Hepatocyte (in vitro differentiated cells): ENCODE measurements around the gene CDC37L1. TPM values are rescaled to one million over a fixed set of nuclear protein-coding genes. Genes with fewer than 3 reads are reported as not detected.
"Not testable (repeated sequence)": the region's sequence is repeated elsewhere in the genome, so short reads cannot be mapped to it uniquely, and the experiment has no call there.

Experiments used
- DNase-seq: peaks from one replicate; pipeline ENCODE4 v3.0.0-alpha.2; 2016; ENCODE audit warnings: low spot score
- H2AFZ ChIP-seq: fragments of 200-600 bp; sonication (generic); 2 replicates; pipeline ENCODE4 v1.6.0; 2016; ENCODE audit warnings: antibody characterized with exemption, mild to moderate bottlenecking
- H3K27ac ChIP-seq: fragments of 200-600 bp; sonication (generic); 2 replicates; pipeline ENCODE4 v1.5.1; 2016; ENCODE audit warnings: mild to moderate bottlenecking
- H3K27me3 ChIP-seq: fragments of 200-600 bp; sonication (generic); 2 replicates; pipeline ENCODE4 v1.6.1; 2016
- H3K36me3 ChIP-seq: fragments of 200-600 bp; sonication (generic); replicated peaks from 2 replicates; pipeline ENCODE4 v1.5.1; 2016; ENCODE audit warnings: low read depth; ENCODE audit not compliant: insufficient read depth
- H3K4me1 ChIP-seq: fragments of 200-600 bp; sonication (generic); 2 replicates; pipeline ENCODE4 v1.5.1; 2016; ENCODE audit warnings: mild to moderate bottlenecking, moderate library complexity; ENCODE audit not compliant: insufficient read depth
- H3K4me2 ChIP-seq: fragments of 200-600 bp; sonication (generic); 2 replicates; pipeline ENCODE4 v1.6.0; 2016
- H3K4me3 ChIP-seq: fragments of 200-600 bp; sonication (generic); 2 replicates; pipeline ENCODE4 v1.5.1; 2016; ENCODE audit warnings: mild to moderate bottlenecking
- H3K79me2 ChIP-seq: fragments of 200-600 bp; sonication (generic); 2 replicates; pipeline ENCODE4 v1.6.0; 2017; ENCODE audit warnings: mild to moderate bottlenecking
- H3K9me2 ChIP-seq: fragments of 200-600 bp; sonication (generic); replicated peaks from 2 replicates; pipeline ENCODE4 v1.6.0; 2017; ENCODE audit warnings: mild to moderate bottlenecking; ENCODE audit not compliant: insufficient read depth
- H3K9me3 ChIP-seq: fragments of 200-600 bp; sonication (generic); 2 replicates; pipeline ENCODE4 v1.5.1; 2016; ENCODE audit warnings: low read depth, mild to moderate bottlenecking
- H4K20me1 ChIP-seq: fragments of 200-600 bp; sonication (generic); 2 replicates; pipeline ENCODE4 v1.6.0; 2016; ENCODE audit warnings: mild to moderate bottlenecking; ENCODE audit not compliant: insufficient read depth, poor library complexity, severe bottlenecking
- EZH2 ChIP-seq: fragments of 200-600 bp; sonication (generic); IDR thresholded peaks from 2 replicates; pipeline ENCODE4 v1.6.1; 2016; ENCODE audit warnings: antibody characterized with exemption, mild to moderate bottlenecking, borderline replicate concordance
- EZH2phosphoT487 ChIP-seq: fragments of 200-600 bp; sonication (generic); IDR thresholded peaks from one replicate; pipeline ENCODE4 v1.6.1; 2018; ENCODE audit warnings: antibody characterized with exemption, mild to moderate bottlenecking, low read depth, moderate library complexity; ENCODE audit not compliant: unreplicated experiment, severe bottlenecking
- WGBS: methylation state at CpG from one replicate; pipeline ENCODE4 v1.1.6; 2016; ENCODE audit warnings: low lambda C conversion rate; ENCODE audit errors: missing lambda C conversion rate; 5-methylcytosine and 5-hydroxymethylcytosine counted together
- polyA plus RNA-seq: library from polyadenylated mRNA; unstranded; fragments of >200 nt; fragmentation: Nextera tagmentation; extraction: Ambion mirVana; gene quantifications from 2 replicates; pipeline ENCODE4 v1.2.1, GENCODE V29; 2016
- total RNA-seq: library from RNA; depleted of rRNA; stranded (reverse); fragments of >200 nt; gene quantifications from 2 replicates; pipeline ENCODE4 v1.2.3, GENCODE V29; 2014
- TF ChIP-seq, protein P1 (sequence below): fragments of 200-600 bp; sonication (generic); IDR thresholded peaks from 2 replicates; pipeline ENCODE4 v1.5.1; 2016; ENCODE audit warnings: antibody characterized with exemption, mild to moderate bottlenecking; ENCODE audit not compliant: poor library complexity

CDC37L1 gene
- total and polyA plus RNA-seq, 2 experiments from 2014 or later = 17.2 to 25.5 TPM

DNA sequence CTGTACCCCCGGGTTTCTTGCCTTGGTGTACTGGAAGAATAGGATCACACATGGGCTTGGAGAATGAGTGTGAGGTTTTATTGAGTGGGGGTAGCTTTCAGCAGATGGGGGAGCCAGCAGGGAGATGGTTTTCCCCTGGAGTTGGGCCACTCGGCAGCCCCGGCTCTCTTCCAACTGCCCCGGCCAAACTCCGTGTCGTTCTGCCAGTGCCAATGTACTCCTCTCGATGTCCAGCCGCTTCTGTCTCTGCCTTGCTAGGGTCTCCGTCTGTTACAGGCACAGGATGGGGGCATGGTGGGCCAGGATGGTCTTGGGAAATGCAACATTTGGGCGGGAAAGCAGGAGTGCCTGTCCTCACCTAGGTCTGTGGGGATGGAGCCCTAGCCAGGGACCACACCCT lies 24.8 kb upstream of the CDC37L1 start:
- H3K27ac ChIP-seq = no peak overlapping the region
- DNase-seq = no peak
- no peaks in the 10 kb centered on the region for H3K27me3 ChIP-seq
- no peaks in the 10 kb centered on the region for H3K36me3 ChIP-seq
- no peaks in the 10 kb centered on the region for H4K20me1 ChIP-seq
- no peaks in the 10 kb centered on the region for H3K9me2 ChIP-seq
- H2AFZ ChIP-seq = no peak overlapping the region
- no peaks in the 10 kb centered on the region for H3K79me2 ChIP-seq
- WGBS = 95% methylated on average over 10 of the region's 10 CpGs
- H3K4me3 ChIP-seq = no peak overlapping the region
- no peak overlapping the region for H3K4me2 ChIP-seq
- peaks cover 8% of the 10 kb centered on the region for H3K4me1 ChIP-seq
- TF ChIP-seq EZH2phosphoT487 (no peak), EZH2 (no peak)
- TF ChIP-seq, protein P1, sequence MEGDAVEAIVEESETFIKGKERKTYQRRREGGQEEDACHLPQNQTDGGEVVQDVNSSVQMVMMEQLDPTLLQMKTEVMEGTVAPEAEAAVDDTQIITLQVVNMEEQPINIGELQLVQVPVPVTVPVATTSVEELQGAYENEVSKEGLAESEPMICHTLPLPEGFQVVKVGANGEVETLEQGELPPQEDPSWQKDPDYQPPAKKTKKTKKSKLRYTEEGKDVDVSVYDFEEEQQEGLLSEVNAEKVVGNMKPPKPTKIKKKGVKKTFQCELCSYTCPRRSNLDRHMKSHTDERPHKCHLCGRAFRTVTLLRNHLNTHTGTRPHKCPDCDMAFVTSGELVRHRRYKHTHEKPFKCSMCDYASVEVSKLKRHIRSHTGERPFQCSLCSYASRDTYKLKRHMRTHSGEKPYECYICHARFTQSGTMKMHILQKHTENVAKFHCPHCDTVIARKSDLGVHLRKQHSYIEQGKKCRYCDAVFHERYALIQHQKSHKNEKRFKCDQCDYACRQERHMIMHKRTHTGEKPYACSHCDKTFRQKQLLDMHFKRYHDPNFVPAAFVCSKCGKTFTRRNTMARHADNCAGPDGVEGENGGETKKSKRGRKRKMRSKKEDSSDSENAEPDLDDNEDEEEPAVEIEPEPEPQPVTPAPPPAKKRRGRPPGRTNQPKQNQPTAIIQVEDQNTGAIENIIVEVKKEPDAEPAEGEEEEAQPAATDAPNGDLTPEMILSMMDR = no peak
- H3K9me3 ChIP-seq = no peaks in the 10 kb centered on the region

DNA sequence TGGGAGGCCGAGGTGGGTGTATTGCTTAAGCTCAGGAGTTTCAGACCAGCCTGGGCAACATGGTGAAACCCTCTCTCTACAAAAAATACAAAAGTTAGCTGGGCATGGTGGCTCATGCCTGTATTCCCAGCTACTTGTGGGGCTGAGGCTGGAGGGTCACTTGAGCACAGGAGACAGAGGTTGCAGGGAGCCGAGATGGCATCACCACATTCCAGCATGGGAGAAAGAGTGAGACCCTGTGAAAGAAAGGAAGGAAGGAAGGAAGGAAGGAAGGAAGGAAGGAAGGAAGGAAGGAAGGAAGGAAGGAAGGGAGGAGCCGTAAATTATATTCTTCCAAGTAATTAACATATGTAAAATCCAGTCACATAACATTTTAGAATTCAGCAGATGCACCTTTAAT lies 23.2 kb upstream of the CDC37L1 start:
- H4K20me1 ChIP-seq, DNase-seq, H3K27me3 ChIP-seq, H3K27ac ChIP-seq, H3K9me2 ChIP-seq, H3K4me2 ChIP-seq, H3K9me3 ChIP-seq, H3K4me3 ChIP-seq, H2AFZ ChIP-seq, H3K36me3 ChIP-seq, H3K4me1 ChIP-seq, H3K79me2 ChIP-seq: not testable (repeated sequence)
- WGBS = 88% methylated on average over 2 of the region's 3 CpGs

DNA sequence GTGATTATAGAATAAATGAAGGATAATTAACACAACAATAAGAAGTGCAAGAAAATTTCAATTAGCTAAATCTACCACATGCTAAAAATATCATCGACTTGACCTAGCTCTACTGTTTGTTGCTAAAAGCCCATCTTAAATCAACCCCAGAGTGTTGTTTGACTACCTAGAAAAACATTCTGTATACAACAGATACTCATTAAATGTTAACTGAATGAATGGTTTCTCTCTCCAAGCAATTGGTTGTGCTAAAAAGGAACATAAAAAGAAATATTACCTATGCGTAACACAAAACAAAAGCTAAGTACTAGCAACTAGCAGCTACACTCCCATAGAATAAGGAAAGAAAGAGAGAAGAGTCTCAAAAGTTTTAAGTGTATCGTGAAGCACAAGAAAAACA lies 22.7 kb upstream of the CDC37L1 start:
- H3K4me2 ChIP-seq = no peak overlapping the region
- H3K4me1 ChIP-seq = peaks cover 11% of the 10 kb centered on the region
- H3K27me3 ChIP-seq = no peaks in the 10 kb centered on the region
- TF ChIP-seq EZH2phosphoT487 (no peak), EZH2 (no peak)
- TF ChIP-seq, protein P1 = no peak
- no peaks in the 10 kb centered on the region for H3K9me3 ChIP-seq
- no peak overlapping the region for H3K4me3 ChIP-seq
- no peak overlapping the region for H2AFZ ChIP-seq
- H3K9me2 ChIP-seq = no peaks in the 10 kb centered on the region
- no peaks in the 10 kb centered on the region for H3K36me3 ChIP-seq
- H3K79me2 ChIP-seq = peaks cover 1% of the 10 kb centered on the region
- H3K27ac ChIP-seq = no peak overlapping the region
- DNase-seq = no peak
- WGBS = 82% methylated on average over 3 of the region's 3 CpGs
- H4K20me1 ChIP-seq = no peaks in the 10 kb centered on the region

DNA sequence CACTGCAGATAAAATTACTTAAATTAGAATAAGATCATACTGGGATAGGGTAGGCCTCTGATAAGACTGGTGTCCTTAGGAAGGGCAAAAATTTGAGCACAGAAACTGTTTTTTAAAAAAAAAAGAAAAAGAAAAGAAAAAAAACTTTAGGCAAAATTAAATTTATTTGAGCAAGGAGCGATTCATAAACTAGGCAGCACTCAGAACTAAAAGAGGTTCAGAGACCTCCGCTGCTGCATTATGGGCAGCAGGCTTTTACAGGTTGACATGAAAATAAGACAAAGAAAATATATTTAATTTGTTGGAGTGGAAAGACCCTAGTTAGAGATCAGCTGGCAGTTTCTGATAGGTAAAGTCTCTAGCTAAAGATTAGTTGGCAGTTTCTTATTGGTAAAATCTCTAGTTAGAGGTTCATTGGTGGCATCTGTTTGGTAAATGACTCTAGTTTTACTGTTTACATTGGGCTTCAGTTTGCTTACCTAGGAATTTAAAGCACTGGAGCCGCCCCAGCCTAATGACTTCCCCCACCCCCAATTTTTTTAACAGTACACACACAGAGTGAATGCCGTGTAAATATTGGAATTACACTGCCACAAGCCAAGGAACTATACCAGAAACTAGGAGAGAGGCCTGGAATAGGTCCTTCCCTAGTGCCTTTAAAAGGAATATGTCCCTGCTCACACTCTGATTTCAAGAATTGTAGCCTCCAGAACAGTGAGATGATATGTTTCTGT lies 21.8 kb upstream of the CDC37L1 start:
- Histone ChIP-seq H3K36me3 (no peaks in the 10 kb centered on the region), H3K4me3 (no peak overlapping the region), H2AFZ (no peak overlapping the region), H3K9me3 (no peaks in the 10 kb centered on the region), H3K27ac (peak overlapping the region; percentile 45), H3K79me2 (peaks cover 3% of the 10 kb centered on the region), H4K20me1 (no peaks in the 10 kb centered on the region), H3K9me2 (no peaks in the 10 kb centered on the region), H3K4me2 (peak overlapping the region; percentile 31), H3K4me1 (peaks cover 14% of the 10 kb centered on the region), H3K27me3 (no peaks in the 10 kb centered on the region)
- peak; percentile 26 for DNase-seq
- no peak for TF ChIP-seq EZH2phosphoT487
- TF ChIP-seq, protein P1 = no peak
- TF ChIP-seq EZH2 = no peak
- WGBS = 66% methylated on average over 4 of the region's 4 CpGs

DNA sequence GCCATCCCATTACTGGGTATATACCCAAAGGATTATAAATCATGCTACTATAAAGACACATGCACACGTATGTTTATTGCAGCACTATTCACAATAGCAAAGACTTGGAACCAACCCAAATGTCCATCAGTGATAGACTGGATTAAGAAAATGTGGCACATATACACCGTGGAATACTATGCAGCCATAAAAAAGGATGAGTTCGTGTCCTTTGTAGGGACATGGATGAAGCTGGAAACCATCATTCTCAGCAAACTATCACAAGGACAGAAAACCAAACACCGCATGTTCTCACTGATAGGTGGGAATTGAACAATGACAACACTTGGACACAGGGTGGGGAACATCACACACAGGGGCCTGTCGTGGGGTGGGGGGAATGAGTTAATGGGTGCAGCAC lies 18.7 kb upstream of the CDC37L1 start:
- H4K20me1 ChIP-seq, H3K9me2 ChIP-seq, H3K36me3 ChIP-seq, H3K4me3 ChIP-seq, DNase-seq, H3K27me3 ChIP-seq, H3K27ac ChIP-seq, H2AFZ ChIP-seq, H3K9me3 ChIP-seq, H3K4me2 ChIP-seq: not testable (repeated sequence)
- WGBS = 95% methylated on average over 4 of the region's 5 CpGs
- Histone ChIP-seq H3K4me1 (peaks cover 39% of the 10 kb centered on the region), H3K79me2 (peaks cover 25% of the 10 kb centered on the region)
